OCI-LY3 (cell line): Measurements from ENCODE around the gene AK2.

Source experiments
- EZH2phosphoT487 ChIP-seq: fragments of 200-600 bp; shearing (Covaris generic); IDR thresholded peaks from 2 replicates; pipeline ENCODE4 v1.6.1; 2018; ENCODE audit warnings: antibody characterized with exemption, mixed run types, low read depth
- TF ChIP-seq, protein P1 (sequence below): fragments of 200-600, 300-600 bp; sonication (generic); IDR thresholded peaks from 2 replicates; pipeline ENCODE4 v1.5.1; 2014; ENCODE audit warnings: antibody characterized with exemption, low read length, low read depth

DNA sequence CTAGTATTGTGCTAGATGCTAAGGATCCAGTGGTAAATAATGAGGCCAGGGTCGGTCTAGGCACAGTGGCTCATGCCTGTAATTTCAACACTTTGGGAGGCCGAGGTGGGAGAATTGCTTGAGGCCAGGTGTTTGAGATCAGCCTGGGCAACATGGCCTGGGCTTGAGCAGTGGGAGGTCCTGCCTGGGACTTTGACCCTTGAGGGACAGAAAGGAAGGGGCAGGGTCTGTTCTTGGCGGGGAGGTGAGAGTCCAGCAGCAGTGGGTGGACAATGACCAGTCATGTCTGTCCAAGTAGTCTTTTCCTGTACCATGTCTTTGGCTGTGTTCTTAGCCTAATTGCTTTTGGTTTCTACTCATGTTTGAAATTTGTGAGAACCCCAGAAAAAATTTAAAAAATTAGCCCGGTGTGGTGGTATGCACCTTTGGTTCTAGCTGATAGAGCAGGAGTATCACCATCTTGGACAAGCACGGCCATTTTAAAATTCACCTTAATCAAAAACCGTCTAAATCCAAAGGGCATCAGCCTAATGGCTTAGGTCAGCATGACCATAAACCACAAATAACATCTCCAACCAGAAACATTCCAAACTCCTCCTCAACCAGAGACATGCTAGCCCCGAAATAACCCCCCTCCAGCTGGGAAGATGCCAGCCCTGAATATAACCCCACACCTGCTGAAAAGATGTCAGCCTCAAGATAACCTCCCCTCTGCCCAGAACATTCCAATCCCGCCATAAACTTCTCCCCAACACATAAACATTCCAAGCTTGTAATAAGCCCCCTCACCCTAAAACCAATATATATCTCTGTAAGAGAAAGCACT, 6.8 kb upstream of the AK2 start:
- TF ChIP-seq, protein P1, sequence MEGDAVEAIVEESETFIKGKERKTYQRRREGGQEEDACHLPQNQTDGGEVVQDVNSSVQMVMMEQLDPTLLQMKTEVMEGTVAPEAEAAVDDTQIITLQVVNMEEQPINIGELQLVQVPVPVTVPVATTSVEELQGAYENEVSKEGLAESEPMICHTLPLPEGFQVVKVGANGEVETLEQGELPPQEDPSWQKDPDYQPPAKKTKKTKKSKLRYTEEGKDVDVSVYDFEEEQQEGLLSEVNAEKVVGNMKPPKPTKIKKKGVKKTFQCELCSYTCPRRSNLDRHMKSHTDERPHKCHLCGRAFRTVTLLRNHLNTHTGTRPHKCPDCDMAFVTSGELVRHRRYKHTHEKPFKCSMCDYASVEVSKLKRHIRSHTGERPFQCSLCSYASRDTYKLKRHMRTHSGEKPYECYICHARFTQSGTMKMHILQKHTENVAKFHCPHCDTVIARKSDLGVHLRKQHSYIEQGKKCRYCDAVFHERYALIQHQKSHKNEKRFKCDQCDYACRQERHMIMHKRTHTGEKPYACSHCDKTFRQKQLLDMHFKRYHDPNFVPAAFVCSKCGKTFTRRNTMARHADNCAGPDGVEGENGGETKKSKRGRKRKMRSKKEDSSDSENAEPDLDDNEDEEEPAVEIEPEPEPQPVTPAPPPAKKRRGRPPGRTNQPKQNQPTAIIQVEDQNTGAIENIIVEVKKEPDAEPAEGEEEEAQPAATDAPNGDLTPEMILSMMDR, result no peak
- no peak for TF ChIP-seq EZH2phosphoT487
